Esophagus squamous epithelium (tissue), 4 donors: ENCODE data around the gene CDK15.

Experiments used
- CTCF ChIP-seq, 6 experiments: fragments of 450-650 bp in 4 of 6; fragments of 200-600 bp in 2 of 6; sonication (generic) in 2 of 6; IDR thresholded peaks; one replicate each; pipeline ENCODE4 v1.5.1; 2016 to 2019; ENCODE audit warnings: antibody characterized with exemption in 6 of 6, mild to moderate bottlenecking in 4 of 6, moderate library complexity in 4 of 6
- POLR2A ChIP-seq, 4 donors: fragments of 450-650 bp; IDR thresholded peaks; one replicate each; pipeline ENCODE4 v1.6.1; 2017; ENCODE audit warnings: antibody characterized with exemption in 4 of 4, mild to moderate bottlenecking in 4 of 4, moderate library complexity in 3 of 4

- TF ChIP-seq CTCF (IDR thresholded peaks at IDR 0.05) (no peak), POLR2A (IDR thresholded peaks at IDR 0.05) (no peak)
Observed at GRCh38 chr2:201880579-201880978, 74.2 kb downstream of the CDK15 start.
